Measurements from ENCODE around the gene INHA.

Gene INHA

GRCh38 chr2:219540784-219541504, 31.2 kb upstream of the INHA start:
- peaks cover 0 to 16% (median 0%) of the 10 kb centered on the region in 3 experiments for H3K27me3 ChIP-seq (ENCODE audit: control insufficient read depth in 3 of 3, insufficient read depth in 3 of 3, low read depth in 1 of 3, low read length in 3 of 3)
- DNase-seq (ENCODE audit: low spot score): no peak
- H3K9me3 ChIP-seq (replicated peaks in 1 of 2; ENCODE audit: control insufficient read depth in 2 of 2, insufficient read depth in 1 of 2, low read depth in 1 of 2, low read length in 2 of 2): no peaks in the 10 kb centered on the region
- peaks cover 23 to 28% of the 10 kb centered on the region in 2 donors for H3K4me1 ChIP-seq (ENCODE audit: control insufficient read depth in 2 of 2, insufficient read depth in 1 of 2, low read depth in 1 of 2, low read length in 2 of 2)
- no peak overlapping the region for H4K91ac ChIP-seq (ENCODE audit: low read depth, low read length, poor library complexity)
- H4K8ac ChIP-seq (ENCODE audit: low read depth, low read length): no peak overlapping the region
- peak overlapping the region in 1 of 2 donors; percentile 50 for H3K4me3 ChIP-seq (ENCODE audit: low read length in 2 of 2)
- H2AK5ac ChIP-seq (ENCODE audit: low read depth, low read length): no peak overlapping the region
- peaks cover 4% of the 10 kb centered on the region for H3K79me1 ChIP-seq (ENCODE audit: low read depth, low read length)
- no peak overlapping the region for H3K23ac ChIP-seq (ENCODE audit: low read depth, low read length, poor library complexity)
- no peak overlapping the region for H2BK5ac ChIP-seq (ENCODE audit: low read length)
- peaks cover 13 to 32% of the 10 kb centered on the region in 2 donors for H3K36me3 ChIP-seq (replicated peaks in 1 of 2; ENCODE audit: control insufficient read depth in 2 of 2, insufficient read depth in 2 of 2, low read length in 2 of 2)
- no peak overlapping the region for H3K9ac ChIP-seq (ENCODE audit: low read depth, low read length, poor library complexity)
- no peak overlapping the region for H2AFZ ChIP-seq (ENCODE audit: low read length)
- H2BK15ac ChIP-seq (ENCODE audit: low read length): no peak overlapping the region
- no peak overlapping the region for H2BK12ac ChIP-seq (ENCODE audit: low read length)
- H3K27ac ChIP-seq (replicated peaks; ENCODE audit: low read length): no peak overlapping the region
- no peak overlapping the region for H2BK120ac ChIP-seq (ENCODE audit: low read depth, low read length)
- H3K14ac ChIP-seq (ENCODE audit: low read length): no peak overlapping the region
- no peak overlapping the region for H3K18ac ChIP-seq (ENCODE audit: low read length)
- H3K4ac ChIP-seq (ENCODE audit: low read length): no peak overlapping the region
- WGBS, 2 donors (ENCODE audit: extremely low coverage in 2 of 2, insufficient read length in 2 of 2, insufficient replicate concordance in 1 of 2): no CpG with 5 or more reads among the region's 12 CpGs
- H3K4me2 ChIP-seq (ENCODE audit: insufficient read depth, low read length, poor library complexity, severe bottlenecking): no peak overlapping the region

GRCh38 chr2:219541611-219542180, 30.4 kb upstream of the INHA start:
- Histone ChIP-seq H4K91ac (ENCODE audit: low read depth, low read length, poor library complexity) (no peak overlapping the region), H3K4ac (ENCODE audit: low read length) (no peak overlapping the region), H3K27me3 (ENCODE audit: control insufficient read depth in 3 of 3, insufficient read depth in 3 of 3, low read depth in 1 of 3, low read length in 3 of 3) (peaks cover 0 to 16% (median 0%) of the 10 kb centered on the region in 3 experiments), H3K79me1 (ENCODE audit: low read depth, low read length) (peaks cover 4% of the 10 kb centered on the region), H3K4me3 (ENCODE audit: low read length in 2 of 2) (peak overlapping the region in 1 of 2 donors; percentile 65), H3K9ac (ENCODE audit: low read depth, low read length, poor library complexity) (peak overlapping the region; percentile 82), H2AK5ac (ENCODE audit: low read depth, low read length) (peak overlapping the region; percentile 47), H2BK120ac (ENCODE audit: low read depth, low read length) (no peak overlapping the region), H3K27ac (replicated peaks; ENCODE audit: low read length) (no peak overlapping the region), H2AFZ (ENCODE audit: low read length) (peak overlapping the region; percentile 75), H3K4me1 (ENCODE audit: control insufficient read depth in 2 of 2, insufficient read depth in 1 of 2, low read depth in 1 of 2, low read length in 2 of 2) (peaks cover 23 to 28% of the 10 kb centered on the region in 2 donors), H2BK12ac (ENCODE audit: low read length) (no peak overlapping the region), H3K9me3 (replicated peaks in 1 of 2; ENCODE audit: control insufficient read depth in 2 of 2, insufficient read depth in 1 of 2, low read depth in 1 of 2, low read length in 2 of 2) (no peaks in the 10 kb centered on the region), H2BK5ac (ENCODE audit: low read length) (no peak overlapping the region), H4K8ac (ENCODE audit: low read depth, low read length) (no peak overlapping the region), H3K14ac (ENCODE audit: low read length) (no peak overlapping the region), H2BK15ac (ENCODE audit: low read length) (peak overlapping the region; percentile 84), H3K4me2 (ENCODE audit: insufficient read depth, low read length, poor library complexity, severe bottlenecking) (peak overlapping the region; percentile 86), H3K36me3 (replicated peaks in 1 of 2; ENCODE audit: control insufficient read depth in 2 of 2, insufficient read depth in 2 of 2, low read length in 2 of 2) (peaks cover 13 to 32% of the 10 kb centered on the region in 2 donors), H3K23ac (ENCODE audit: low read depth, low read length, poor library complexity) (no peak overlapping the region), H3K18ac (ENCODE audit: low read length) (peak overlapping the region; percentile 96)
- WGBS, 2 donors (ENCODE audit: extremely low coverage in 2 of 2, insufficient read length in 2 of 2, insufficient replicate concordance in 1 of 2): no CpG with 5 or more reads among the region's 48 CpGs
- DNase-seq (ENCODE audit: low spot score): peak; percentile 78

GRCh38 chr2:219542931-219543595, 29.0 kb upstream of the INHA start:
- no peak for DNase-seq (ENCODE audit: low spot score)
- no peak overlapping the region for H3K27ac ChIP-seq (replicated peaks; ENCODE audit: low read length)
- H2BK5ac ChIP-seq (ENCODE audit: low read length): peak overlapping the region; percentile 53
- H2AK5ac ChIP-seq (ENCODE audit: low read depth, low read length): no peak overlapping the region
- peaks cover 13 to 41% of the 10 kb centered on the region in 2 donors for H3K36me3 ChIP-seq (replicated peaks in 1 of 2; ENCODE audit: control insufficient read depth in 2 of 2, insufficient read depth in 2 of 2, low read length in 2 of 2)
- H3K9ac ChIP-seq (ENCODE audit: low read depth, low read length, poor library complexity): peak overlapping the region; percentile 88
- peak overlapping the region; percentile 92 to 96 for H3K4me3 ChIP-seq (ENCODE audit: low read length in 2 of 2)
- peak overlapping the region; percentile 91 for H3K23ac ChIP-seq (ENCODE audit: low read depth, low read length, poor library complexity)
- H2BK12ac ChIP-seq (ENCODE audit: low read length): no peak overlapping the region
- no peak overlapping the region for H3K4ac ChIP-seq (ENCODE audit: low read length)
- H4K91ac ChIP-seq (ENCODE audit: low read depth, low read length, poor library complexity): no peak overlapping the region
- H2BK120ac ChIP-seq (ENCODE audit: low read depth, low read length): no peak overlapping the region
- H2AFZ ChIP-seq (ENCODE audit: low read length): peak overlapping the region; percentile 94
- no CpG with 5 or more reads among the region's 66 CpGs for WGBS, 2 donors (ENCODE audit: extremely low coverage in 2 of 2, insufficient read length in 2 of 2, insufficient replicate concordance in 1 of 2)
- peak overlapping the region; percentile 96 for H3K4me2 ChIP-seq (ENCODE audit: insufficient read depth, low read length, poor library complexity, severe bottlenecking)
- peaks cover 17 to 19% of the 10 kb centered on the region in 2 donors for H3K4me1 ChIP-seq (ENCODE audit: control insufficient read depth in 2 of 2, insufficient read depth in 1 of 2, low read depth in 1 of 2, low read length in 2 of 2)
- peaks cover 4% of the 10 kb centered on the region for H3K79me1 ChIP-seq (ENCODE audit: low read depth, low read length)
- peak overlapping the region; percentile 59 for H3K18ac ChIP-seq (ENCODE audit: low read length)
- H4K8ac ChIP-seq (ENCODE audit: low read depth, low read length): no peak overlapping the region
- H3K9me3 ChIP-seq (replicated peaks in 1 of 2; ENCODE audit: control insufficient read depth in 2 of 2, insufficient read depth in 1 of 2, low read depth in 1 of 2, low read length in 2 of 2): no peaks in the 10 kb centered on the region
- H3K14ac ChIP-seq (ENCODE audit: low read length): no peak overlapping the region
- peak overlapping the region; percentile 9 for H2BK15ac ChIP-seq (ENCODE audit: low read length)
- H3K27me3 ChIP-seq (ENCODE audit: control insufficient read depth in 3 of 3, insufficient read depth in 3 of 3, low read depth in 1 of 3, low read length in 3 of 3): peaks cover 0 to 16% (median 0%) of the 10 kb centered on the region in 3 experiments
